Body of pancreas (tissue), 4 donors: ENCODE results near the gene GRB2. TPM values are rescaled to one million over a fixed set of nuclear protein-coding genes. Genes with fewer than 3 reads are reported as not detected.

Source experiments
- ATAC-seq: fragments of 150-250 bp; one replicate; pipeline ENCODE4 v1.9.1; 2016
- DNase-seq, 4 donors: peaks; one replicate each; pipeline ENCODE4 v3.0.0-alpha.2; 2019
- H3K27ac ChIP-seq, 4 donors: fragments of 200-600 bp; sonication (generic); 1 replicate in 3 of 4; 2 replicates in 1 of 4; pipeline versions ENCODE4 v1.5.1 to v1.6.1; 2016 to 2019; ENCODE audit warnings: mild to moderate bottlenecking in 1 of 4, mixed read lengths in 1 of 4, moderate library complexity in 1 of 4
- H3K27me3 ChIP-seq, 2 donors: fragments of 200-600 bp; sonication (generic); one replicate each; pipeline ENCODE4 v1.6.0; 2016; ENCODE audit warnings: mild to moderate bottlenecking in 1 of 2
- H3K36me3 ChIP-seq, 2 donors: fragments of 200-600 bp; sonication (generic); replicated peaks in 1 of 2; 2 replicates each; pipeline ENCODE4 v1.5.1; 2016; ENCODE audit warnings: low read depth in 2 of 2; ENCODE audit not compliant: insufficient read depth in 1 of 2
- H3K4me1 ChIP-seq: fragments of 200-600 bp; sonication (generic); one replicate; pipeline ENCODE4 v1.6.0; 2016
- H3K4me3 ChIP-seq, 2 donors: fragments of 200-600 bp; sonication (generic); 1 replicate in 1 of 2; 2 replicates in 1 of 2; pipeline ENCODE4 v1.5.1; 2016 to 2019
- H3K9me3 ChIP-seq, 3 donors: fragments of 200-600 bp; sonication (generic); 1 replicate in 2 of 3; 2 replicates in 1 of 3; pipeline ENCODE4 v1.5.1; 2016
- POLR2A ChIP-seq, 3 donors: fragments of 450-650 bp; IDR thresholded peaks; one replicate each; pipeline ENCODE4 v1.6.1; 2016; ENCODE audit warnings: antibody characterized with exemption in 3 of 3, mild to moderate bottlenecking in 2 of 3
- WGBS, 2 donors: methylation state at CpG; one replicate each; pipeline ENCODE4 v1.1.5; 2017; 5-methylcytosine and 5-hydroxymethylcytosine counted together
- intact Hi-C: fragments of 100-400 bp; cut with DNase I; formaldehyde crosslinking; loops from one replicate; pipeline ENCODE4 v1.15.1; 2023
- total RNA-seq, 2 donors: library from RNA; depleted of rRNA; stranded (reverse); fragments of >200 nt; gene quantifications; one replicate each; pipeline ENCODE4 v1.1.0, GENCODE V29; 2016
- TF ChIP-seq, protein P1 (sequence below), 7 experiments: fragments of 450-650 bp in 4 of 7; fragments of 200-600 bp in 3 of 7; sonication (generic) in 3 of 7; IDR thresholded peaks; one replicate each; pipeline ENCODE4 v1.5.1; 2016 to 2019; ENCODE audit warnings: antibody characterized with exemption in 7 of 7

The GRB2 gene
- total RNA-seq, 2 donors from 2014 or later = 51.9 to 118 TPM

DNA sequence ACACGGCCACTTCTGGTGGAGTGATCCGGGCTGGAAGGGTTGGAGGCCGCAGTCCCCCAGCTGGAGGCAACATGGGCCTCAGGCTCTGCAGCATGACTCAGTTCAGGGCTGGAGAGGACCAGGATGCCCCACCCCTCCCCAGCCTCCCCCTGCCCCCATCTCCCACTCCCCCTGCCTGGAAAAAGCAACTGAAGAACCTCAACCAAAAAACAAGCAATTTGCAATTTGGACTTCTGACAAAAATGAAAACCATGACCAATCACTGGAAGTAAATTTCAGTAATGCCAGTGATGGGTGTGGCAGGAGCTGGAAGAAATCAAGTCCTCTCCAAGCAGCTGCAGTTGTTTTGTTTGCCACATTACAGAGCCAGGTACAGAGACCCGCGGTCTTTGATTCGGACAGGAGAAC lies 127.8 kb downstream of the GRB2 start:
- Histone ChIP-seq H3K27ac (no peak overlapping the region), H3K4me3 (no peak overlapping the region), H3K27me3 (no peaks in the 10 kb centered on the region), H3K9me3 (no peaks in the 10 kb centered on the region), H3K36me3 (peaks cover 0 to 1% of the 10 kb centered on the region in 2 donors), H3K4me1 (peaks cover 5% of the 10 kb centered on the region)
- intact Hi-C loops = no loop called here
- no peak for ATAC-seq
- WGBS, 2 donors = 79 to 97% methylated on average over 3 to 6 of the region's 6 CpGs
- DNase-seq = no peak
- TF ChIP-seq, protein P1, sequence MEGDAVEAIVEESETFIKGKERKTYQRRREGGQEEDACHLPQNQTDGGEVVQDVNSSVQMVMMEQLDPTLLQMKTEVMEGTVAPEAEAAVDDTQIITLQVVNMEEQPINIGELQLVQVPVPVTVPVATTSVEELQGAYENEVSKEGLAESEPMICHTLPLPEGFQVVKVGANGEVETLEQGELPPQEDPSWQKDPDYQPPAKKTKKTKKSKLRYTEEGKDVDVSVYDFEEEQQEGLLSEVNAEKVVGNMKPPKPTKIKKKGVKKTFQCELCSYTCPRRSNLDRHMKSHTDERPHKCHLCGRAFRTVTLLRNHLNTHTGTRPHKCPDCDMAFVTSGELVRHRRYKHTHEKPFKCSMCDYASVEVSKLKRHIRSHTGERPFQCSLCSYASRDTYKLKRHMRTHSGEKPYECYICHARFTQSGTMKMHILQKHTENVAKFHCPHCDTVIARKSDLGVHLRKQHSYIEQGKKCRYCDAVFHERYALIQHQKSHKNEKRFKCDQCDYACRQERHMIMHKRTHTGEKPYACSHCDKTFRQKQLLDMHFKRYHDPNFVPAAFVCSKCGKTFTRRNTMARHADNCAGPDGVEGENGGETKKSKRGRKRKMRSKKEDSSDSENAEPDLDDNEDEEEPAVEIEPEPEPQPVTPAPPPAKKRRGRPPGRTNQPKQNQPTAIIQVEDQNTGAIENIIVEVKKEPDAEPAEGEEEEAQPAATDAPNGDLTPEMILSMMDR (IDR thresholded peaks at IDR 0.05) = no peak
- TF ChIP-seq POLR2A (IDR thresholded peaks at IDR 0.05) = no peak

DNA sequence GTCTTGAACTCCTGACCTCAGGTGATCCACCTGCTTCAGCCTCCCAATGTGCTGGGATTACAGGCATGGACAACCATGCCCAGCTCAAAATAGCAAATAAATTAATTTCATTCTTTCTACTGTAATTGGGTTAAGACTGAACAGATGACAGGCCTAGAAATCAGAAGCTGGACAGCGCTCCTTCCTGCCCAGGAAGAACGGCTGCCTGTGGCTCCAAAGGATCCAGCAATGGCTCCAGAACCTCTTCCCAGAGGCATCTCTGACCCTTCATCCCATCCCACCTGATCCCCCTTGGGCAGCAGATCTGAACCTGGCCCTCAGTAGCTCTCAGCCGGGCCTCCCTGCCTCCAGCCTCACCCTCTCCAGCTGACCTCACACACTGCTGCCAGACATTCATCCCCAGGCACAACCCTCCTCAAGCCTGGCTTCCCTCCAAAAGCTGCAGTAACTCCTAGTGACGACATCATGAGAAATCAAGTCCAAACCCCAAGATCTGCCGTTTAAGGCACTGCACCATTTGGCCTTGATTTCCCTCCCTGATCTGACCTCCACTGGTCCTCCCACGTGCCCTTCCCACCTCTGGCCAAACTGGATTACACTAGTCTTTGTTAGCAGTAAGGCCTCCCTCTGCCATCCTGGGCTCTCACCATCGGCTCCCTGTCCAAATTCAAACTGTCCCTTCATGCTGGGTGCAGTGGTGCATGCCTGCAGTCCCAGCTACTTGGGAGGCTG lies 131.3 kb downstream of the GRB2 start:
- Histone ChIP-seq H3K27ac (no peak overlapping the region), H3K9me3 (no peaks in the 10 kb centered on the region), H3K4me3 (no peak overlapping the region), H3K4me1 (peaks cover 26% of the 10 kb centered on the region), H3K27me3 (no peaks in the 10 kb centered on the region), H3K36me3 (no peaks in the 10 kb centered on the region)
- no peak for ATAC-seq
- DNase-seq = no peak
- intact Hi-C loops = no loop called here
- TF ChIP-seq, protein P1 (IDR thresholded peaks at IDR 0.05) = no peak
- no peak for TF ChIP-seq POLR2A (IDR thresholded peaks at IDR 0.05)
- 80 to 85% methylated on average over 7 of the region's 7 CpGs for WGBS, 2 donors

DNA sequence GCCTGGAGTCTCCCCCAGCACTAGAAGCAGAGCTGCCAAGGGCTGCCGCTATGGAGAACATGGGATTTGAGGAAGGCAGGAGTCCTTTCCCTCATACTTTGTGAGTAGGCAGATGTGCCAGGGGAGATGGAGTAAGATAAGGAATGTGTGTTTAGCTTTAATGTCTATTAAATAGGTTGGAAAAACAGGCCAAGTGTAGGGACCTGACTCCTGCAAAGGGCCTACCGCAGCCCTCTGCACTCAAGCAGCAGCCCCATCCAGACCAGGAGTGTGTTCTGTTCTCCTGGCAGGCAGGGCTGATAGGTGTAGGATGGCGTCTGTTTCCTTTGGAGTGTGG lies 132.7 kb downstream of the GRB2 start:
- peaks cover 26% of the 10 kb centered on the region for H3K4me1 ChIP-seq
- no peaks in the 10 kb centered on the region for H3K36me3 ChIP-seq
- H3K27ac ChIP-seq = peak overlapping the region in 1 of 4 donors; percentile 16
- ATAC-seq (no peak), DNase-seq (no peak)
- H3K9me3 ChIP-seq = no peaks in the 10 kb centered on the region
- no peaks in the 10 kb centered on the region for H3K27me3 ChIP-seq
- TF ChIP-seq, protein P1 (IDR thresholded peaks at IDR 0.05) = no peak
- no peak for TF ChIP-seq POLR2A (IDR thresholded peaks at IDR 0.05)
- intact Hi-C loops = no loop called here
- H3K4me3 ChIP-seq = no peak overlapping the region
- 48 to 59% methylated on average over 3 of the region's 3 CpGs for WGBS, 2 donors

DNA sequence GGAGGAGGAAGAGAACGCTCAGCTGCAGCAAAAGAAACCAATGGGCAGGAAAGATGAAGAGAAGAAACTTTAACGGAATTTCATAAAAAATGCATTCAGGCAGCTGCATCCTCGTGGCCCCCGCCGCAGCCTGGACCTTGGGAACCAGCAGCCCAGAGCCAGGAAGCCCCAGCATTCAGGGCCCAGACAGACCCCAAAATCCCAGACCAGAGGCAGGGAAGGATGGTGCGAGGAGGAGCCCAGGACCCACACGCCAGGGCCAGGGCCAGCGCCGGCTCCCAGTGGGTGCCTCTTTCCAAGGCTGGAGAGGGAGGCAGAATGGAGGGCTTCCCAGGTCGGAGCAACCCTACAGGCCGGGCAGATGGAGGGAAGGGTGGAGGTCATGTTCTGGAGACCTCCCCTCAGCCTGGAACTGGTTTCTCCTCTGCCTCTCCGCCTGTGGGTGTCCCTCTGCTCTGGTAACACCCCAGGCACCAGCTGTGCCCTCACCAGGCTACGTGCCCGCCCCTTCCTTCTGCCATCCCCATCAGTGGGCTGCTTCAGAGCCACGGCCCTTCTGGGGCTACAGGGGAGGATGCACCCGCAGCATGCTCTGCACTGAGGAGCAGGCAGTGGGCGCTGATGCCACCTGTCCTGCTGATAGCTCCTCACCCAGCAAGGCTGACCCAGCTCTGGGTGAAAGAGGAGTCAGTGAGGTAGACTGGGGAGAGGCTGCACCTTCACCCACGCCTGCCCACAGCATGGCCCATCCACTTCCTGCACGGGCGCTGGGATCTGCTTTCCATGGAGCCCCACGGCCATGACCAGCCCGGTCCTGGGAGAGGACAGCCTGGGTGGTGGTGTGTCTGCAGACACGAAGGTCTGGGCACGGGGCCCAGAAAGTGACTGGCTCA lies 133.3 kb downstream of the GRB2 start:
- WGBS, 2 donors = 13 to 30% methylated on average over 12 to 23 of the region's 24 CpGs
- intact Hi-C loops = no loop called here
- DNase-seq = peak in 3 of 4 donors; percentile 34 to 60 (median 44)

More for the DNA sequence above, 133.3 kb downstream of the GRB2 start:
- Histone ChIP-seq H3K4me1 (peaks cover 26% of the 10 kb centered on the region), H3K9me3 (no peaks in the 10 kb centered on the region), H3K4me3 (peak overlapping the region; percentile 72 to 80), H3K36me3 (no peaks in the 10 kb centered on the region), H3K27me3 (no peaks in the 10 kb centered on the region), H3K27ac (peak overlapping the region in 3 of 4 donors; percentile 96 to 97 (median 97))
- ATAC-seq = no peak
- TF ChIP-seq, protein P1 (IDR thresholded peaks at IDR 0.05) = no peak
- TF ChIP-seq POLR2A (IDR thresholded peaks at IDR 0.05) = no peak
